GM10248 (cell line): ENCODE results near the gene ACACA.

Experiments
- CTCF ChIA-PET: fragments of 300-600 bp; sonication (Branson Sonifier 250); formaldehyde crosslinking; extraction: SDS; loops from one replicate; lab custom pipeline; 2021; ENCODE audit warnings: antibody characterized with exemption; lab: Yijun Ruan, JAX
- POLR2A ChIA-PET: fragments of 350-650 bp; sonication (Branson Sonifier 250); formaldehyde crosslinking; extraction: SDS; loops from one replicate; lab custom pipeline; 2020; ENCODE audit warnings: antibody characterized with exemption; lab: Yijun Ruan, JAX
- DNase-seq: peaks from one replicate; pipeline ENCODE4 v3.0.0; 2012; ENCODE audit errors: extremely low spot score
- TF ChIP-seq, protein P1 (sequence below): IDR thresholded peaks from 2 replicates; pipeline ENCODE4 v1.5.1; 2012; ENCODE audit warnings: mild to moderate bottlenecking, low read depth; ENCODE audit errors: extremely low read depth, missing control alignments, control extremely low read depth

ACACA gene

DNA sequence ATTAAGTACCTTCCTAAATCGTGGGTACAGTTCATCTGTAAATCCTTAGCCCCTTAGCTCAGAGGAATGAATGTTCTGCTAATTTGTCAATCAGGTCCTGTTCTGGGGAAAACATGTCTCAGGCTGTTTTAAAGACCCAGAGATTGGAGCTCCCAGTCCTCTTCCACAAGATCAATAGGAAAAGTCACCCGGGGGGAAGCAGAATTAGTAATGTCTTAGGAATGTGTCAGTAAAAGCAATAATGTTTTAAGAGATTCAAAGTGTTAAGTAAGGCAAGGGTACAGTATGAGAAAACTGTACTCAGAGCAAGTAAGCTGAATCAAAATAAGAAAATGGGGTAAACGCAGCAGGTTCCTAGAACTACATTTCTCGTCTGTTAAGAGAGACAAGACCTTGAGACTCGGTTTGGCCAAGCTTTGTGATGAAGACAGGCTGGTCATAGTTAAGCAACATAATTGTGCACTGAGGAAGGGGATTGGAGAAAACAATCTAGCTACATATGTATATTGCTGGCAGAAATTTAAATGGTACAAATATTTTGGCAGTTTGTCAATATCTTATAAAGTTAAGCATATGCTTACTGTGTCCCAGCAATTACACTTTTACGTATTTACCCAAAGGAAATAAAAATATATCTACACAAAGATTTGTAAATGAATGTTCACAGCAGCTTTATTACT, 223.7 kb downstream of the ACACA start:
- TF ChIP-seq, protein P1, sequence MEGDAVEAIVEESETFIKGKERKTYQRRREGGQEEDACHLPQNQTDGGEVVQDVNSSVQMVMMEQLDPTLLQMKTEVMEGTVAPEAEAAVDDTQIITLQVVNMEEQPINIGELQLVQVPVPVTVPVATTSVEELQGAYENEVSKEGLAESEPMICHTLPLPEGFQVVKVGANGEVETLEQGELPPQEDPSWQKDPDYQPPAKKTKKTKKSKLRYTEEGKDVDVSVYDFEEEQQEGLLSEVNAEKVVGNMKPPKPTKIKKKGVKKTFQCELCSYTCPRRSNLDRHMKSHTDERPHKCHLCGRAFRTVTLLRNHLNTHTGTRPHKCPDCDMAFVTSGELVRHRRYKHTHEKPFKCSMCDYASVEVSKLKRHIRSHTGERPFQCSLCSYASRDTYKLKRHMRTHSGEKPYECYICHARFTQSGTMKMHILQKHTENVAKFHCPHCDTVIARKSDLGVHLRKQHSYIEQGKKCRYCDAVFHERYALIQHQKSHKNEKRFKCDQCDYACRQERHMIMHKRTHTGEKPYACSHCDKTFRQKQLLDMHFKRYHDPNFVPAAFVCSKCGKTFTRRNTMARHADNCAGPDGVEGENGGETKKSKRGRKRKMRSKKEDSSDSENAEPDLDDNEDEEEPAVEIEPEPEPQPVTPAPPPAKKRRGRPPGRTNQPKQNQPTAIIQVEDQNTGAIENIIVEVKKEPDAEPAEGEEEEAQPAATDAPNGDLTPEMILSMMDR, result no peak
- DNase-seq, result no peak
- POLR2A ChIA-PET, result no interaction called here
- CTCF ChIA-PET, result interaction anchor here (1.2 to 1.7 kb wide), 5 partner anchors 12 to 43 kb away, joined by 3 to 5 read pairs (median 5); no protein-coding TSS in a partner anchor

DNA sequence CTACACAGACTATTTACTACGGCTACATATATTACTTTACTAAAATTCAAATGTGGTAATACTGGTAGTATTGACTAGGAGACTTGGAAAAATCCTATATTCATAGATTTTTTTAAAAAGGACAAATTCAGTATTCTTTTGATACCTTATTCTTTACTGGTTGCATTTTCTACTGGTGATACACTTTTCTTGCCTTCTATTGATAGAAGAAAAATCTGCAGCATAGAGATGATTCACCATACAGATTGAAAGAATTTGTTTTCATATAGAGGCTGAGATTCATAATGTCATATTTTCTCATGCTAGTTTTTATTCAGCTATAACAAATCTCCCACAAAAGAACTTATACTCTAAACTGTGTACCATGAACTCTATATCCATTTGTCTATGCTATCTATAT, 226.3 kb downstream of the ACACA start:
- POLR2A ChIA-PET, result no interaction called here
- DNase-seq, result no peak
- CTCF ChIA-PET, result no interaction called here
- TF ChIP-seq, protein P1, result no peak

DNA sequence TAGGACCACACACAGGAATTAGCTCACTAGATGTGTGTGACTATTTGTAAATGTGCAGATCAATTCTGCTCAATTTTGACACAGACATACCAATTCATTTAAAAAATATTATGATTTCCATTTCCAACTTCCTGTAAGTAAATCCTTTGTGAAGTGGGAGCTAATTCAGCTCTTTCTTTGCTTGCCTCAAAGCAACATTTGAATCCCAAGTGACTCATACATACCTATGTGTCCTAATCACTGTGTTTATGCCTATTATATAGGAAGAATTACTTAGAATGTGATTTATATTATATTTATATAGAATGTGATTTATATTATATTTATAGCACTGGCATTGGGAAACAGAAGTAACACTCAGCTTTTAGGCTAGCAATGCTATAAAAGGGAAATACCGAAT, 226.7 kb downstream of the ACACA start:
- DNase-seq, result no peak
- TF ChIP-seq, protein P1, result no peak
- ChIA-PET POLR2A (no interaction called here), CTCF (no interaction called here)

DNA sequence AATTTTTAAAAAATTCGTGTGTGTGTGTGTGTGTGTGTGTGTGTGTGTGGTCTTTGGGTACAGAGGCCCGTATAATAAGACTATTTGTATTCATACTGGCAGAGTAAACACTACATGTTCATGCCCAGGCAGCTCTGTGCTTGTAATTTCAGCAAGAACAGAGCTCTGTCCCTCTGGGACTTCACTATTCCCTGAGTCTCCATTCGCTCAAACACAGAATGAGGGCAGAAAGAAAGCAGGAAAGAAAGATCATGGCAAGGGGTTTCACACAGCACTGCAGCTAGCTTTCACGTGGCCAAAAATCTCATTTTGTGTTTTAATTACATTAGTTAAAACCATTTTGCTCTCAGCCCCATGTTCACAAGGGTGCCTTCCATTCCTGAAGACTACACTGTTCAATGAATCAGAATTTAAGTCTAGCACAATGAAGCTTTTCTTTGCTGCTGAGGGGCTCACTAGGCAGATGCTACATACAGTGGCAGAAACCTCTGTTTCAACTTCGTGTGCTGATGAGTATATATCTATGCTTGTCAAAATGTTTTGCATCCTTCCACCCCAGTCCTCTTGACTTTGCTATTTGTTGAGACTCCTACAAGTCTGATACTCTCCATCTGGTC, 229.3 kb downstream of the ACACA start:
- no peak for DNase-seq
- TF ChIP-seq, protein P1, result no peak
- CTCF ChIA-PET, result interaction anchor here (1.4 kb wide), 1 partner anchor 13 kb away, joined by 3 read pairs; no protein-coding TSS in a partner anchor
- POLR2A ChIA-PET, result no interaction called here

DNA sequence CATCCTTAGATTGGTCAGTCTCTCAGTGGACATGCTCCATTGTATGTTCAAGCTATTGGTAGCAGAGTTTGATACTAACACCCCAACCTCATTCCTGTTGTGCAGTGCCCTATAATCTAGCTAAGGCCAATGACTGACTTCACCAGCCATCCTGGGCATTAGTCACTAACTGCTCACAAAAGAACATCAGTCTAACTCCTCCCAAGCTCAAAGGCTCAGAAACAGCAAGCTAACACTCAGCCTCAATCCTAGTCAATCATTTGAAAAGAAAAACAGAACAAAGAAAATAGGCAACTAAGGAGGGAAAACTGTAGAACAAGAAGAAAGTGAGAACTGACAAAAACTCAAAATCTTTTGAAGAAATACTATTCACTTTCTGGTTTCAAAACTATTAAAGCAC, 229.9 kb downstream of the ACACA start:
- ChIA-PET CTCF (interaction anchor here (0.9 to 1.4 kb wide), 2 partner anchors 12 to 574 kb away, joined by 3 read pairs; no protein-coding TSS in a partner anchor), POLR2A (no interaction called here)
- TF ChIP-seq, protein P1, result no peak
- DNase-seq, result no peak

DNA sequence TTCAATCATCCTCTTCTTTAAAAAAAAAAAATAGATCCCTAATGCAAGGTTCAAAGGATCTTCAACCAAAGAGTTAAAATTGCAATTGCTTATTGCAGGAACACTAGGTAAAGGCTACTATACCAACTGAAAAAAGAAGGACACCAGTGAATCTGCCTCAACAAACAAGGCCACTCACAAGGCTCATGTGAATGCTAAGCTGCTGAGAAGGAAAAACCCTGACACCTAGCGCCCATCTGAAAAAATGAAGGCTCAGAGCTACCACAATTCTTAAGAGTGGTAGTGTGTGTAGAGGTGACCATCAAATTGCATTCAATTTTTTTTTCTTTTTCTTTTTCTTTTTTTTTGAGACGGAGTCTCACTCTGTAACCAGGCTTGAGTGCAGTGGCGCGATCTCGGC, 232.4 kb downstream of the ACACA start:
- CTCF ChIA-PET, result interaction anchor here (1.0 to 2.0 kb wide), 3 partner anchors 10 to 36 kb away, joined by 3 to 6 read pairs (median 4); no protein-coding TSS in a partner anchor

More for the DNA sequence above, 232.4 kb downstream of the ACACA start:
- TF ChIP-seq, protein P1, result no peak
- POLR2A ChIA-PET, result no interaction called here
- DNase-seq, result no peak
